HG03196 (cell line): ENCODE measurements around the gene UTP3.
A peak's percentile ranks its signal among the peaks of the same experiment; 100 is the strongest.
"Not testable (repeated sequence)": the region's sequence is repeated elsewhere in the genome, so short reads cannot be mapped to it uniquely, and the experiment has no call there.

Experiments used
- ATAC-seq: cut with Tn5 transposase; IDR thresholded peaks from one replicate; pipeline ENCODE4 v1.9.1; 2021; ENCODE audit not compliant: unreplicated experiment

Gene UTP3

DNA sequence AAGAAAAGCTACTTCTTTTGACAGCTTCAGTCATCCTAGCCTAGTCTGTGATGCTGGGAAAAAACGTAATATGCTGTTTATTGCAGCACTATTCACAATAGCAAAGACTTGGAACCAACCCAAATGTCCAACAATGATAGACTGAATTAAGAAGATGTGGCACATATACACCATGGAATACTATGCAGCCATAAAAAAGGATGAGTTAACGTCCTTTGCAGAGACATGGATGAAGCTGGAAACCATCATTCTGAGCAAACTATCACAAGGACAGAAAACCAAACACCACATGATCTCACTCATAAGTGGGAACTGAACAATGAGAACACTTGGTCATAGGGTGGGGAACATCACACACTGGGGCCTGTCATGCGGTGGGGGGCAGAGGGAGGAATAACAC, 6.2 kb upstream of the UTP3 start:
- not testable (repeated sequence) for ATAC-seq

DNA sequence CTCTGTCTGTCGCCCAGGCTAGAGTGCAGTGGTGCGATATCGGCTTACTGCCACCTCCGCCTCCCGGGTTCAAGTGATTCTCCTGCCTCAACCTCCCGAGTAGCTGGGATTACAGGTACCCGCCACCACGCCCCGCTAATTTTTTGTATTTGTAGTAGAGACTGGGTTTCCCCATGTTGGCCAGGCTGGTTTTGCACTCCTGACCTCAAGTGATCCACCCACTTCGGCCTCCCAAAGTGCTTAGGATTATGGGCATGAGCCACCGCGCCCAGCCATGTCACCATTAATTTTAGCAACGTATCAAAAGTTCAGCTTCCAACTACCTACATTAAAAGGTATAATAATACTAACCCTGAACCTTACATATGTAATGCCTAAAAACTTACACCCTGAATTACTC, 940 bp upstream of the UTP3 start:
- ATAC-seq = no peak

DNA sequence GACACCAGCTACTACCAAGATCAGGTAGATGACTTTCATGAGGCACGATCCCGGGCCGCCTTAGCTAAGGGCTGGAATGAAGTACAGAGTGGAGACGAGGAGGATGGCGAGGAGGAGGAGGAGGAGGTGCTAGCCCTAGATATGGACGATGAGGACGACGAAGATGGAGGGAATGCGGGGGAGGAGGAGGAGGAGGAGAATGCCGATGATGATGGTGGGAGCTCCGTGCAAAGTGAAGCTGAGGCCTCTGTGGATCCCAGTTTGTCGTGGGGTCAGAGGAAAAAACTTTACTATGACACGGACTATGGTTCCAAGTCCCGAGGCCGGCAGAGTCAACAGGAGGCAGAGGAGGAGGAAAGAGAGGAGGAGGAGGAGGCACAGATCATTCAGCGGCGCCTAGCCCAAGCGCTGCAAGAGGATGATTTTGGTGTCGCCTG, 481 bp downstream of the UTP3 start:
- ATAC-seq = peak; percentile 1

DNA sequence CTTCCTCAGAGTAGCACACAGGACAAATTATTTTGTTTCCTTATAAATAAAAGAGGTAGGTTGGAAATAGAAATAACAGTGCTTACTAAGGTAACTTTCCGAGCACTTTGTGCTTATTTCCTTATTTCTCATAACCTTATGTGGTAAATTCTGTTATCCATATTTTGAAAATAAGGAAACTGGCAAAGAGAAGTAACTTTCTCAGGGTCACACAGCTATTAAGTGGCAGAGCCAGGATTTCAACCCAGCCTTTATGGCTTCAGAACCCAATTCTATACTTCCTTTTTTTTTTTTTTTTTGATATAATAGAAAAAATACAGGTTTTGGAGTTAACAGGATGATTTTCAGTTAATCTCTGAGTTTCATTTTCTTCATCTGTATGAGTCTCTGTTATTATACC, 3.3 kb downstream of the UTP3 start:
- ATAC-seq = no peak

DNA sequence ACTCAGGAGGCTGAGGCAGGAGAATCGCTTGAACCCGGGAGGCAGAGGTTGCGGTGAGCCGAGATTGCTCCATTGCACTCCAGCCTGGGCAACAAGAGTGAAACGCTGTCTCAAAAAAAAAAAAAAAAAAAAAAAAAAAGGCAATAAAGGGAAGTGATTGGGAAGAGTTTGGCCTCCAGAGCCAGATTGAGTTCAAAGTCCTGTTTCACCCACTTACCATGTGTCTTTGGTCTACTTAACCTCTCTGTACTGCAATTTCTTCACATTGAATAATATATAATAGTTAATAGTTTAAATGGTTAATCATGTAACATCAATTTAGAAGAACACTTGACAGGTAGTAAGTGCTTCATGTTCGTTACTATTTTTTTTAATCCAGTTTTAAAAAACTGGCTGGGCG, 6.3 kb downstream of the UTP3 start:
- not testable (repeated sequence) for ATAC-seq

- not testable (repeated sequence) for ATAC-seq
These were observed 10.1 kb downstream of the UTP3 start for GRCh38 chr4:70698435-70698834.

- no peak for ATAC-seq
These were observed 12.4 kb downstream of the UTP3 start for GRCh38 chr4:70700712-70701111.

DNA sequence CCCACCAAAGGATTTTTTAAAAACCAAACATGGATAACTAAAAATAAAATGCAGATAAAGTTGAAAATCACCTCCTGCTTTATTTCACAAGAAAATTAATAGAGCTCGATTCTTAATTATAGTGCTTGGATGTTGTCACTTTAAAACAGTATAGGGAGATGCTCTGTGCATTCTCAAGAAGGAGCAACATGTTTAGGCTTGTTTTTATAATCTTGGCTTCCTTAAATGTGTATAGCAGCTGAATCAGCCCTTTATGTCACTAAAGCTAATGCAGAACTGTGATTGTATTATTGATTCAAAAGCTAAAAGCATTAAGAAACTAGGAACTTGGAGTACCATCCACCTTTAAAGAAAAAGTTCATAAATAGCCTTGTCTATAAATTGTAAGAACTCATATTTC, 12.9 kb downstream of the UTP3 start:
- ATAC-seq = no peak

DNA sequence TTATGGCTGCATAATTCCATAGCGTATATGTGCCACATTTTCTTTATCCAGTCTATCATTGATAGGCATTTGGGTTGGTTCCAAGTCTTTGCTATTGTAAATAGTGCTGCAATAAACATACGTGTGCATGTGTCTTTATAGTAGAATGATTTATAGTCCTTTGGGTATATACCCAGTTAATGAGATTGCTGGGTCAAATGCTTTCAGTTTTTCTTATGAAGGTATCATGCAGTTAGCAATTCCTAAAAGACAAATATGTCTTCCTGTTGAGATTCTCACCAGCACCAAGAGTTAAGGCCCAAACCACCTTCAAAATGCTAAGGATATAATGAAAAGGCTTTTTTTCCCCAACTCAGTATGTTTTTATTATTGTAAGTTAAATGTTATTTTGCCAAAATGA, 14.3 kb downstream of the UTP3 start:
- ATAC-seq = not testable (repeated sequence)

DNA sequence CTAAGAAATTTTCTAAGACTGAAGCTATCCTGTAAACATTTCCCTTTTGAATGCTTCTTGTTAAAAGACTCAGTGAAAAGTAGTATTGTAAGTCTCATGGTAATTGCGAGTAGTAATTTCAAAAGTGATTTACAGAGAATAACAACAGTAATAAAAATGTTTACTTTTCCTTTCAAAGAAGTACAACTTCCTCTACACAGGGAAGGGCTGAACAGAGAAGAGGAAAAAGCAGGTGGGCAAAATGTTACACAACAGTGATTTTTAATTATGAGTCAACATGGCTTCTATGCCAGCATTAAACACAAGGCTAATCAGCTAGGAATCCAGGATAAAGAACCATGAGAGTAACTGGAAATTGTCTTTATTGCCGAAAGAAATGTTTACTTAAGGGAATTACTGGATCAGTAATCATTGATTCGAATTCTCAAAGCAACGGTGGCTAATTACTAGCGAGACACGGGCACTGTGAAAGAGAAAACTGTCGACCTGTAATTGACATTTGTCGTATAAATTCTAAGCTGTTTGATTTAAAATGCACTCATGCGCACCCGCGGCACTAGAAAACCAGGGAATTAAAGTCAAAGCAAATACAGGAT, 15.4 kb downstream of the UTP3 start:
- ATAC-seq = no peak

DNA sequence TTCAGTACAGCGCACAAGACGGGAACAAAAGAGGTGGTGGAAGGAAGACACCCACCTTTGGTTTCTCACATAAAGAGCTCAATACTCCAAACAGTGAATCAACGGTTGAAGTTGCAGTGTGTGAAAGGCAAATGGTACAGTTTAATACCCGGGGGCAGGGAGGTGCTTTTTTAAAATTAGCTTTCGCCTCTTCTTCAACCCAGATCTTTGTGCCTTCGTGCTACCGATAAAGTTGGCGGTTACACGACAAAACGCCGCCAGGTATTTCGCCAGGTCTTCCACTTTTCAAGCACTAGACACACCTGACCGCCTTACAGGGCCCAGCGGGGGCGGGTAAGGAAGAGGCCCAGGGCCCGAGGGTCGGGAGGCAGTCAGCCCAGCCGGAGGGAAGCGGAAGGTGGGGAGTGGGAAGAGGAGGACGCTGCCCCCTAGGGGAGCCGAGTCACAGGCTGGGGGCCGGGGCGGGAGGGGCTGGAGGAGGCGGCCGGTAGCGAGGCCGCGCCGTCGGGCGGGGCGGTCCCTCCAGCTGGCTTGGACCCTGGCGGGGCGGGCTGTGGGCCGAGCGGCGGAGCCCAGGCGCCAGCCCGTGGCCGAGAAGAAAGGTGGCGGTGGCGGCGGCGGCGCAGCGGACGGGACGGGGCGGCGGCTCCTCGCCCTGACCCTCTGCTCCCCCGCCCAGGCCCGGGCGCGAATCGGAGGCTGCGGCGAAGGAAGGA, 16.0 kb downstream of the UTP3 start:
- ATAC-seq = peak; percentile 65

DNA sequence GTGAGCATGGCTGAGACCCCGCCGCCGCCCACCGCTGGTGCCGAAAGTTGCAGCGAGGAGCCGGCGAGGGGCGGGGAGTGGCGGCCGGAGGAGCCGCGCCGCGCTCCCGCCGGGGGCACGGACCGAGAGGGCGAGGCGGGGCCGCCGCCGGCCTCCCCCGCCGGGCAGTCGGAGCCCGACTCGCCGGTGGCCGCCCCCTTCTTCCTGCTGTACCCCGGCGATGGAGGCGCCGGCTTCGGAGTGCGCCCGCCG, 16.5 kb downstream of the UTP3 start:
- peak; percentile 34 for ATAC-seq

- peak; percentile 53 for ATAC-seq
These were observed 17.1 kb downstream of the UTP3 start for GRCh38 chr4:70705183-70706043.

- no peak for ATAC-seq
These were observed 17.7 kb downstream of the UTP3 start for GRCh38 chr4:70706044-70706461.

DNA sequence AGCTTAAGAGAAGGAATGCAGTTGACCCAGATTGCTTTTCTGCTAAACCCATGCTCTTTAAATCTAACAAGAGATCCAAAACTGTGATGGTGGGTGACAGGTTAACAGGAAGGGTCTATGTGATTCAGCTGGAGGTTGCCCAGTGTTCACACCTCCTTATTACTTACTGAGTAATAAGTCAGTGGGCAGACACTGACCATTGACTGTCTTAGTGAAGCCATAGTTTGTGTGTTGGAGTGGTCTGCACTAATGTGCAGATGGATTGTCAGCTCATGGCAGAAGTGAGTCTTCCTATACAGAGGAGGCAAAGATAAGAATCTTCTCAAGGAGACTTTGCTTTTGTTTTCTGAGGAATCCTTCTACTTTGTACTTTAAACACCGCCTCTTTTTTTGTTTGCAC, 18.2 kb downstream of the UTP3 start:
- no peak for ATAC-seq

DNA sequence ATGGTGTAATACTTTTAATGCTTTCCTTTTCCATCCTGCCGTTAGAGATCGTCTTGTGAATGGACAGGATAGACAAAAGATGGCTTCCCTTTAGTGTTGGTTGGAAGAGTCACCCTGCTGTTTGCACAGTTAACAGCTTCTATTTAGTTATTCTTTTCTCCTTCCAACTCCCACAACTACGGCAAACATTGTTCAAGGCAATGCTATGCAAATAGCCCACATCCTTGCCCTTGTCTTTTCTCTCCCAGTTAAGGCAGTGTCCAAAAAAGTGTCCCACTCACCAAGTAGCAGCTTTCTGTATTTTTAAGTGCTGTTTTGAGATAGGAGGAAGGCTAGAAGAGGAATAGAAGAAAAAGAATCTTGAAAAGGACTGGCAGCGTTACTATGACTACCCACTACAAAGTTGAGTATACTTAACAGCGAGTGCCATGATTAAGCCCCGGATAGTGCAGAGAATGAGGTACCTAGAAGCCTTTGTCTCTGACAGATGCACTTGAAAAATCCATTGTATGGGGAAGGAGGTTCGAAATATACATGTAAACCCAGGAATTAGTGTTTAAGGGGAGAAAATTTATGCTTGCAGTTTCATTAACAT, 21.4 kb downstream of the UTP3 start:
- no peak for ATAC-seq

- no peak for ATAC-seq
These were observed 23.3 kb downstream of the UTP3 start for GRCh38 chr4:70711599-70711998.

DNA sequence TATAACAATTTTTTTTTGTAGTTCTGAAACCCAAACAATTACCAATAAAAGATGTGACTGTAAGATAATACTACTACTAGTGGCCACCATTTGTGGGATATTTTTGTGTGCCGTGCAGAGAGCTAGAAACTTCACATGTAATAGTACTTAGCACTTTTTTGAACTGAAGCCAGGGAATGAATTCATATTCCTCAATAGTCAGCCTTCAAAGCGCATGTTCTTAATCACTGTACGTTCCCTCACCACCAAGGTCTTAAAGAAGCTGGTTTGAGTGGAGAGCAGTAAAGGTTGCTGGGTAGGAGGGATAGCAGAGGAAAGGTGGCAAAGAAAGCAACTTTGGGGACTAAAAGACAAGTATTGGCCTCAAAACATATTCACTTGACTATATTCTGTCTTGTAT, 23.8 kb downstream of the UTP3 start:
- ATAC-seq = no peak

GRCh38 chr4:70712604-70713452, 24.5 kb downstream of the UTP3 start:
- ATAC-seq = no peak

DNA sequence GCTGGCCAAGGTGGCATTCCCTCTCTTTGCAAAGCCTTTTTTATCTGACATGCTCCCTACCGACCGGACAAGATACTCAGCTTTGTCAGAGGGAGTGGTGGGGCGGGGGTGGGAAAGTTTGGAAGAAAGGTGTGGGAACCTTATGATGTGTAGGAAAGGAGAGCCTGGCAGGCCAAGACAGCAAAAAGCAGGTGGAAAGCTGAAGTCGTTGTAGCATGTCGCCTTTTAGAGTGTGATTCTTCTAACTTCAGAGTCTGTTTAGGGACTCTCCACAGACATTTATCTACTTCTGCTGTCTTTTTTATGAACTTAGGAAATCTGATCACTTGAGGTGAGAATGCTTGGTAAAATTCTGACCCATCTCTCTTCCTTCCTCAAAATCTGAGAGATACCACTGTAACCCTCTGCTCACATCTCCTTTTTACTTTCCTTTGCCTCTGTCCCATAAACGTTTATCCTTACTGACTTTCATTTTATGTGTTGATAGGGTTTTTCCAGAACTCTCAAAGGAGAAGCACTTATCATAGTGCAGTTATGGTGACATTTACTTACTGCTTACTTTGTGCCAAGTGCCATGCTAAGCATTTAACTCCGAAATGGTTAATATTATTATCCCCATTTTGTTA, 25.2 kb downstream of the UTP3 start:
- no peak for ATAC-seq
